ENCODE results near the gene LNX2.

Gene LNX2

DNA sequence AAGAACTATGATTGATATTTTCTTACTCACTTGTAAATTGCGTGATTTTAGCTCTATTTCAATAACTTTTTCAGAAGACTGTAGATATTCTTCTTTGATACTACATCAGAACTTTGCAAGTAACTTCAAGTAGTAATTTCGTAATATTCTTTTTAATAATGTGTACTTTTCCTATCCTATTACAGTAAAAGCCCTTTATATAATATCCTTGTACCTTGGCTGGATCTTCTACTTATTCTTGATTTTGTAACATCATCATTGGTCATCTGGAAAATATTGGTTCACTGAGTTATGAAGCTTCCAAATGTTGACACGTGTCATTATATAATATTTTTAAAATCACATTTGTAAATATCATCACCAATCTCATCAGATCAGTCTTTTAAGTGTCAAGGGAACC is 33.7 kb upstream of the LNX2 start:
- no peak for TF ChIP-seq CTCF (IDR thresholded peaks at IDR 0.05)
- Histone ChIP-seq H3K27ac (no peak overlapping the region), H3K4me3 (no peak overlapping the region)
- no peak for DNase-seq (ENCODE audit: low spot score)

- Histone ChIP-seq H3K27ac (no peak overlapping the region), H3K4me3 (no peak overlapping the region)
- no peak for TF ChIP-seq CTCF (IDR thresholded peaks at IDR 0.05)
- DNase-seq (ENCODE audit: low spot score) = no peak
Measured at GRCh38 chr13:27650312-27650711, 30.0 kb upstream of the LNX2 start.

- Histone ChIP-seq H3K27ac (no peak overlapping the region), H3K4me3 (no peak overlapping the region)
- no peak for TF ChIP-seq CTCF (IDR thresholded peaks at IDR 0.05)
- no peak for DNase-seq (ENCODE audit: low spot score)
Measured at GRCh38 chr13:27644302-27644701, 24.0 kb upstream of the LNX2 start.

GRCh38 chr13:27643334-27644132 is 23.2 kb upstream of the LNX2 start:
- no peak overlapping the region for H3K27ac ChIP-seq
- no peak overlapping the region for H3K4me3 ChIP-seq
- no peak for TF ChIP-seq CTCF (IDR thresholded peaks at IDR 0.05)
- no peak for DNase-seq (ENCODE audit: low spot score)

DNA sequence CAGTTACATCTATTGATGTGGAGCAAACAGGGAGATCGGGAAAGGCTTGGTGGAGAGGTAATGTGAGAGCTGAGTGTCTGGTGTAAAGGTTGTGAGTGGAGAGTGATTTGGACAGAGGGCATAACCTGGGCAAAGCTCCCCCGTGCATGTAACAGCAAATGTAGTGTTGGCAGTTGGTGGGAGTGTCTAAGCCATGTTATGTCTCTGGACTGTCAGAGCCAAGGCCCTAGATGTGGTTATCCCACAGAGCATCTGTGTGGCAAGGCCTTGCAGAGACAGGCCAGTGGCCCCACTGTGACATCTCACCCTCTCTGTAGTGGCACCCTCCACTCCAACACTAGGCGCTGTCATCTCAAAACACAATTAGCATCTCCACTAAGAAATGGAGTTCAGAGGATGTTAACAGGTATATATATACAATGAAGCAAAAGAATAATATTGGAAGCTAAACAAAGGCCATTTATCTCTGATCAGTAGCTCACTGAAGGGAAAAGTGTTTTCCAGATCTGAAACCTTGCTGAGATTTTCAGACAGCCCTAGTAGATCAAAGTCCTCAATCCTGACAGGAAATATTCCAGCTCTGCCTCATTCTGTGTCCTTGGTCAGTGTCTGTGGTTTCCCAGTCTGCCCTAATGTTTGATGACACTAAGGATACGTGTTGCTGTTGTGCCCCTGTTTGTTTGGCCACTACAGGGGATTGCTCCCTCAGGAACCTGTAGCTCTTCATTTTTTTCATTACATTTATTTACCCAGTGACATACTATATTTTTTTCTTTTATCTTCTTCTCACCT is 21.6 kb upstream of the LNX2 start:
- TF ChIP-seq CTCF (IDR thresholded peaks at IDR 0.05) = no peak
- DNase-seq (ENCODE audit: low spot score) = no peak
- H3K4me3 ChIP-seq = no peak overlapping the region
- no peak overlapping the region for H3K27ac ChIP-seq

DNA sequence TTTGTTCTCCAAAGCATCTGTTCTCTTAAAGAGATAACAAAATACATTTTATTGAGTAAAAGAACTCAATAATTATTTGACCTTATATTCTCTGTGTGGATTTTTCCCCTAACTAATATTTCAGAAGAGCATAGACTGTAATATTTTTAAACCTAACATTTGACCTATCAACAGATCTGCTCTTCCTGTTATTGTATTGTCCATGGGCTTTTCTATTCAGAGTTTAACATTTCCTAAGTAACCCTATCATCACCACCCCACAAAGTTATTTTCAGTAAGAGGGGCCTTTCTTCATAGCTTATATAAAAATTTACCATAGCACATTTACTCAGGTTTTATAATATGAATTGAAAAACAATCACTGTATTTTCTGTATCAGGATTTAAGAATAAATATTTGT is 18.9 kb upstream of the LNX2 start:
- TF ChIP-seq CTCF (IDR thresholded peaks at IDR 0.05) = no peak
- H3K27ac ChIP-seq = no peak overlapping the region
- no peak for DNase-seq (ENCODE audit: low spot score)

DNA sequence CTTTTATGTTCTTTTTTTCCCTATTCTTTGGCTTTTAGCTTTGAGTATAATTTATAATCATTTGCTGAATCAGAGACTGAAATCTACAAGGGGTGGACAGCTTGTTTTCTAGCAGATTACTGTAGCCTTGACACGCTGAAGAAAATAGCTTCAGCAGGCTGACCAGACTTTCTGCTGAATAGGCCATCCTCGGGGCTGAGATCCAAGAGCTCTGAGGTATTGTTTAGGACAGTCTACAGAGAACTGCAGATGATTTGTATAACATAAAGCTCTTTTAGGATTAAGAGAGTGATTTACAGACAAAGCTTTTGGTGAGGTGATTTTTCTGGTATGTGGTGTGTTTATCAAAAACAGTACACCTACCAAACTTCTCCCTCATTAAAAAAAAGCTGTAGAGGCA is 18.2 kb upstream of the LNX2 start:
- no peak for TF ChIP-seq CTCF (IDR thresholded peaks at IDR 0.05)
- Histone ChIP-seq H3K27ac (no peak overlapping the region), H3K4me3 (no peak overlapping the region)
- DNase-seq (ENCODE audit: low spot score) = no peak

More for the DNA sequence above, 18.9 kb upstream of the LNX2 start:
- H3K4me3 ChIP-seq = no peak overlapping the region

Data from coronary artery (tissue), 2 donors.